T follicular helper cell (primary cell): Measurements from ENCODE around the gene LYPD6B.

Experiments
- DNase-seq: peaks from one replicate; pipeline ENCODE4 v3.0.0-alpha.2; 2020; ENCODE audit warnings: low read depth

Gene LYPD6B

GRCh38 chr2:149119368-149119767, 80.9 kb downstream of the LYPD6B start:
- no peak for DNase-seq

- no peak for DNase-seq
These were observed 84.0 kb downstream of the LYPD6B start for GRCh38 chr2:149122516-149122915.

- no peak for DNase-seq
These were observed 86.7 kb downstream of the LYPD6B start for GRCh38 chr2:149125031-149125725.

- no peak for DNase-seq
These were observed 90.9 kb downstream of the LYPD6B start for GRCh38 chr2:149129433-149129832.

- DNase-seq, result no peak
These were observed 93.8 kb downstream of the LYPD6B start for GRCh38 chr2:149132339-149132738.

DNA sequence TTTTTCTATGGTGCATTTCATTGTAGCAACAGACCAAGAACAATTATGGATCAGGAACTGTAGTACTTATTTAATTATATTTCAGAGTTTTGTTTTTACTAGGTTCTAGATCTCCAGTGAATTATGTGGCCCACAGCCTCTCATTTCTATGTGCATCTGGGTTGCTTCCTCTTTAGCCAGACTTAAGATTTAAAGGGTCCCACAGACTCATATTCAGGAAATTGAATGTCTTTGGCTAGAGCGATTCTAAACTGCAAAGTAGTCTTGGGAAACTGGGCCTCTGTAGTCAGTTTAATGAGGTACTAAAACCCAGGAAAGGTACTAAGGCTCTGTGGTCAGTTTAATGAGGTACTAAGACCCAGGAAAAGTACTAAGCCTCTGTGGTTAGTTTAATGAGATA, 94.4 kb downstream of the LYPD6B start:
- DNase-seq, result no peak

DNA sequence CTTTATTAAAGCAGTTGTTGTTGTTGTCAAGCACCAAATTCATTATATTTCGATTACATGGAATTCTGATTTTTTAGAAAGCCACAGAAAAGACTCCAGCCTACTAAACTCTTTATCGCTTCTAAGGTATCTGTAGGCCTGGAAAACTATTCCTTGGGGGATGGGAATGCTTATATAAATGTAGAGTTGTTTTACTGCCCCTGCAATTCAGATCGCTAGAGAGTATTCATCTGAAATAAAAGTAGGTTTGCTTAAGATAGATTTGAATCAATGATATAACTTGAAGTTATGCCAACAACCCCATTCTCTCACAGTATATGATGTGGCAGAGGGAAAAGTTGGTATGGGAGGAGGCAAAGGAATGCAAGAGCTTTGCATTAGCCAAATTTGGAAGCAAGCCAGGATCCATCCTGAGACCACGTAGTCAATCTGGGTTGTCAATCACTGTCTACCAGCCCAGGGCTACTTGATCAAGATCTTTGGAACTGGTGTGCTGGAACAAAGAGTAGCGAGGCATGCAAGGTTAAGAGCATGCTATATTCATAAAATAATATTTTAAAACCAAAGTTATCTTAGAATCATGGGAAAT, 95.9 kb downstream of the LYPD6B start:
- DNase-seq, result no peak

DNA sequence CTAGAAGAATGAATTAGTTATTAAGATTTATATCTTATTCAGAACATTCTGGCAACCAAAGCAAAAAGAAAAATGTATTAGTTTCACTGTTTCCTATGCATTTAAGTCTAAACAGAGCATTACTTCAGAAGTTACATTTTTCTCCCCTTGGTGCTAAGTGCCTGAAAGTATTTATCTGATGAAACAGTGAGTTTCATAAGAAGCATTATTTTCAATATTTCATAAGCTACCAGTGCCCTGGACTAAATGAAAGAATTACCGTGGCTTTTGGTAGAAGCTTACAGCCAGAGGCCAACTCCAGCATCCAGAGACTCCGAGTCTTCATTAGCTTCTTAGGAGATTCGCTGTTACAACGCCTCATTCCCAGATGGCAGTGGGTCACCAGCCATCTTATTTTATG, 97.6 kb downstream of the LYPD6B start:
- DNase-seq, result no peak

DNA sequence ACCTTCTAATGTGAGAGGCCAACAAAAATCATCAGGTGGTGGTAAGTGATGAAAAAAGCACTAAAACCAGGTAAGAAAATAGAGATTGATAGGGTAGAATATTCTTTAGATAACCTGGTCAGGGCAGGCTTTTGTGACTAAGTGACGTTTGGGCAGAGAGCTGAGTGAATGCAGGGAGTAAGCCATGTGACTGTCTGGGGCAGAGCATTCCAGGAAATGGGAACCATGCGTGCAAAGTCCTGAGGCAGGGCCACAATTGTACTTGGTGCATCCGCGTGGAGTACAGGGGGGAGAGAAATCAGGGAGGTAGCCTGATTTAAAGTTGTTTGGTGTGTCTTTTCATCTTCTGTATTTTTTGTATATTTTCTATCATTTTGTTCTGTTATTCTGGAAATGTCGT, 102.5 kb downstream of the LYPD6B start:
- no peak for DNase-seq

DNA sequence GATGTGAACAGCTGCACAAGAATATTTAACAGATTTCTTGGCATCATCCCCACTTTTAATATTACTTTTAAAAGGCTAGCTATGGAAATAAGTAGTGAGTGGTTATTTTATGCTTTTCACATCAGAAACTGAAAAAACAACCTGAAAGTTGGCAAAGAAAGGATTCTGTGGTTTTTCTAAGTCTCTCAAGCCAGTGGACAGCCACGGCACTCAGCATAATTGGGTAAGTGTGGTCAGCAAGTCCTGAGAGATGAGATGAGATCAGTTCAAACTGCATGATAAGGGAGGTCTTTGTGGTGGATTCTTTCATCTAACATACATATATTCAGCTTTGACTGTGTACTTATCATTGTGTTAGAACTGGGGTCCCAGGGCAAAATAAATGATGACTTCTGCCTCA, 105.2 kb downstream of the LYPD6B start:
- no peak for DNase-seq

DNA sequence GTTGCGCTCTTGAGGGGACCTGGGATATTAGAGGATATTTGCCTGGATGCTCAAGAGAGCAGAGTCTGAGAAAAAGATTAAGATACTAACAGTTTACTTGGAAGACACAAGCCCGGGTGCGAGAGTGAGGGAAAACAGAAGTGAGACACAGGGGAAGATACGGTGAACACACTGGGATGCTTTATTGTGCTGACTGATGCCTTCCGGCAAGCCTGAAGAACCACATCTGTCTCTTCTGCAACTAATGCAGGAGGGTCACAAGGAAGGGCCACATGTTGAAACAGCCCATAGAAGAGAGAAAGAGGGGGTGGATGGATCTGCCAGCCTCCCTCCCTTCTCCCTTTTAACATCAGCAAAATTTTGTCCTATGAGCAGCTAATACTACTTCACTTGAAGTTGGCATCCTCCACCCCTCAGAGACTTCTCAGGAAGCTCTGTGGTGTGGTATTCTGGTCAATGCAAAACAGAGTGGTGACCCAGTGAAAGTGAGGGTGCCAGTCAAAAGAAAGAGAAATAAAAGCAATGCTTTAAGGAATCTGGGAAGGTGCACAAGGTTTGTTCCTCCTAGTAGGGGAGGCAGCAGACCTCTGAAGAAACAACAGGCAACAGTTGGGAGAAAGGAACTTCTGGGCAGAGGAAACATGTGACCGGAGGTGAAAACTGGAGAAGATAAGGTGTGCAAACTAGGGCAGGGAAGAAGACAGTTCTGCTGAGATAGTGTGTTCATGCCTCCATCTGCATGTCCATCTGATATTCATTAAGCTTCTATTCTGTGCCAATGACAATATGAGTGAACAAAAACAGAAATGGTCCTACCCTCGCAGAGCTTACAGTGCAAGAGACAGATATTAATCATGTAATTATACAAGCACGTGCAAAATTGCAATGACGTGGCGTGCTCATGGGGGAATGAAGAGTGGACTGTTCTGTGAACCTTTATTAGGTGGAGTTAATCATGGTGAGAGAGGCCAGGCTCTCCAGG, 107.1 kb downstream of the LYPD6B start:
- no peak for DNase-seq

GRCh38 chr2:149146876-149147275, 108.4 kb downstream of the LYPD6B start:
- DNase-seq, result no peak

DNA sequence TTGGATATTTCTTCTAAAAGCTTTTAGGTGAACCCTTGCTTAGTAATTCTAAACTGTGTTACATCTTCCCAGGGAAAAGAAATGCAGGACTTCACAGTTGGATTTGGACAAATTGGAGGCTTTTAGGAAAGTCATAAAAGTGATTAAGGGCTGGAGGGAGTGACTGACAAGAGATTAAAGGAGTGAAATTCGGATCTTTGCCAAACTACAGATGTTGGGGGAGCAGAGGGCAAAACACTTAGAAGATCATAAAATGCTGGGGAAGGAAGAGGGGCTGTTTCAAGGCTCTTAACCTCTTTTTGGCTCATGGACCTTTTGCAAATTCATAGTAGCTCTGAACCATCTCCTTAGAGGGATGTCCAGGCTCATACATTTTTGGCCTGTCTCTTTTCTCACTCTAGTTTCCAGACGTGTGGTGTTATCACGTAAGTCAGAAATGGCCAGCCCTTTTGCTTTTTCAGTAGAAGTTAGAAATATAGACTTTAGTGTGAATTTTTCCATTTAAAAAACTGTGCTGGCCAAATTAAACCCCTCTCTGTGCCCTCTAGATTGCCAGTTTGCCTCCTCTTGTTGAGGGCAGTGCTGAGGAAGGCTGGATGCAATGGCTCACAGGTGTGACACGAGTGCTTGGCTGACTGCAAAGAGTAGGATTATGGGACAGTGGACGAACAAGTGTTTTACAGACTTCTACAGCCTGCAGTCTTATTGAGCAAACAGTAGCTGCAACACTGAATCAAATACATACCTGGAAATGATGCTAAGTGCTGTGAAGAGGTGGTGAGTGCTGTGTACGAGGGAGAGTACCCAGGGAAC, 109.9 kb downstream of the LYPD6B start:
- DNase-seq, result no peak

GRCh38 chr2:149149007-149149297, 110.5 kb downstream of the LYPD6B start:
- no peak for DNase-seq

DNA sequence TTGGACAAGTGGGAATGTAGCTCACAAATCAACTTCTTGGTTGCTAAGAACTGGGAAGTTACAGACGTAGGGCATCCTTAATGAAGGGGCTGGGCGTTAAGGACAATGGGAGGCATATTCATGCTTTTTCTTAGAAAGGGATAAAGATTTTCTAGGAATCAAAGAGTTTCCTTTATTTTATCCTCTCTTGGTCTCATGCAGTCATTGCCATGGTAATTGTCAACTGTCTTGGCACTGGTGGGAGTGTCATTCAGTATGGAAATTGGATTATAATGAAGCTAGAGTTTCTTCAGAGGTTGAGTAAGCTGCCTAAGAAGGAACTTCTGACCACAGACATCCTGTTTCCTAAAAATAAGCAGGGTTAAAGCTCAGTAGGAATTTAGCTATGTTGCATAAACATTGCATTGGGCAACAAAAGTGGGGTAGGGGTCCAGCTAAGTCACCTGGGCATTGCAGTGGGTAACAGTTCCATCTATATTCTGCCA, 114.0 kb downstream of the LYPD6B start:
- DNase-seq, result no peak

DNA sequence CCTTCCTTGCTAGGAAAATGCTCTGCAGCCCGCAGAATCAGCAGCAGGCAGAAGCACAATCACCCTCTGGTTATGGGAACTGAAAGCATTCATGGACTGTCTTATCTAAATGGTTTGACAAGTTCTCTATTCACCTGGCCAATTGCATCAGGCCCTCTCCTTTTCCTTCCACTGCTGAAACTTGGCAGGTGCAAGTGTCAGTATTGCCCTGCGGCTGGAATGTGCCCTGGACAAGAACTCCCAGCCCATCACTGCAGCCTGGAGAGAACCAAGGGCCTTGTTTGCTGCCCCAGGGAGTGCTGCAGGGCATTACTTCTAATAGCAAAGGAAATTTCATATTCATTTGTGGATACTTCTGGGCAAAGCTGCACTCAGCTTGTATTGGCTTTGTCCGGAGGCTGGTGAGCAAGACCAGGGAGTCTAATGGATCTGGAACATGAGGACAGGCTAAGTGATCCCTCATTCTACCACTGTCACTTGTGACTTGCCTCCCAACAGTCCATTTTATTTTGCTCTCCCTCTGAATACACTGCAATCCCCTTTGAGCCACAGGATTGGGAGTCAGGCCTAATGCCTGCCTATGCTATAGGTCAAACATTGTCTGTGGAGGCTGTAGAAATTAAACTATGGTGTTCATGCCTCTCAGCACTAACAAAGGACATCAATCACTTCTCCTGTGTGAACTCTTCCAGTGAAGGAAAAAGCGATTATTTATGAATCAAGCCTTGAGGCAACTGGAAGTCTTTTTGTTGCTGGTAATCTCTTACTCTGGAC, 116.9 kb downstream of the LYPD6B start:
- no peak for DNase-seq

DNA sequence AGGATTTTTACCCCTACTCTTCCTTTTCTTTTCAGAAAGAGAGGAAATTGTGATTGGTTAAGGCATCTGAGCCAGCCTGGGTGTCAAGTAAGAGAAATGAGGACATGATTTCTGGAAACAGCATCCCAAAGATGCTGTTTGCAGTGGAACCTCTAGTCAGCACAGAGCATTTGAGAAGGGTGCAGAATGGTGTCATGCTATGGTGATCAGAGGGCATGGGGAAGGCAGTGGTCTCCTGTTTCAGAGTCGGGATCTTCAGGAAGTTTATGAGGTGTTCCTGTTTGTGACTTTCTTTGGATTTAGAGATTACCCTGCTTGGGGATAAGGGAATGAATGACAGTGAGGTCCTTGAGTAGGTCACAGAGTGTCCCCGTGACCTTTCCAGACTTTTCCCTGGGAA, 117.5 kb downstream of the LYPD6B start:
- no peak for DNase-seq

DNA sequence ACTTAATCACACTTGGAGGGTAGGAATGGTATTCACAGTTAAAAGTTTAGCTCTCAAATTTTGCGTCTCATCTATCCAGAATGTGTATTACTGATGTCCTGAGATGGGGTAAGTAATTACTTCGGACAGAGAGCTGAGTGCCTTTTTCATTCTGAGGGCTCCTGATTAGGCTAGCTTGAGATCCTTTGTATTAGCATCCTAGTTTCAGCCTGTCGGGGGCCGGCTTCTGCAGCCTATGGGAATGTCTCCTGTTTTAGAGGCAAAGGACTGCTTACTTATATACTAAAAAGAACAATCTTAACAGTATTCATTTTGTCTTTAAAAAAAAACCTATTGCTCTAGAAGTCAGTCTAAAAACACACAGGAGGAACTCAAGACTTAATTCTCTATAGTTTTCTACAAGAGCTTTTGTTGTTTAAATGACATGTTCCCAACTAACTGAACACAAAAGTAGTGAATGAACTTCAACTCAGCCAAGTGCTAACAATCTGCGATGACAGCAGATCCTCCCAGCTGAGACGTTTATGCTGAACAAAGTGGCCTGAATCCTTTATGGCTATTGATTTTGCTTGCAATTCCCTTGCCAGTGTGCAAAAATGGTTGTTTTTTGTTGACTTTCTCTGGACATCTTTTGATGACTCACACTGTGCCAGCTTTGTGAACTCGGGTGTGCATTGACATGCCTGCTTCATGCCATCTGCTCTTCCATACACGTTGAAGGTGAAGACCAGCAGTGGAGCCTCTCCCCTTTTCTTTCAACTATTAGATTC, 118.7 kb downstream of the LYPD6B start:
- DNase-seq, result no peak

GRCh38 chr2:149158957-149159356, 120.5 kb downstream of the LYPD6B start:
- no peak for DNase-seq

DNA sequence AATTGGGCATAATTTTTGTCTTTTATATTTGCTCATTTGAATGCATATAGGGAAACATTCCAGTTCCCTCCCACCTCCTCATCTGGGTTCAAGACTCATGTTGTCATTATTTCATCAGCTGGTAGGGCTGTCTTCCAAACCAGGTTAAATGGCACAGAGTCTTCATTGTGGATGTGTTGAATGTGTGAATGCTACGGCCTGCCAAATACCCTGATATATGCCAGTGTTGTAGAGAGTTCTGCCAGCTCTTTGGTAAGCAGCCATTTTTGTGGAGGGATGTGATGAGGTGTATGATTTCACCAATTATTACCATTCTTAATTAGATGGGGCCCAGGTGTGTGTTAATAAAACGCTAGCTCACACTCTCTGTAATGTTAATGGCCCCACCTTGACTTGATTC, 121.7 kb downstream of the LYPD6B start:
- no peak for DNase-seq
